Measurements from ENCODE around the gene PHLPP1.

Gene PHLPP1

GRCh38 chr18:62828852-62829251 is 113.5 kb downstream of the PHLPP1 start:
- TF ChIP-seq CTCF (IDR thresholded peaks at IDR 0.05; ENCODE audit: low read depth, low read length) = no peak
- H3K4me3 ChIP-seq (ENCODE audit: low read depth, low read length) = no peak overlapping the region

GRCh38 chr18:62829936-62830335 is 114.6 kb downstream of the PHLPP1 start:
- TF ChIP-seq CTCF (IDR thresholded peaks at IDR 0.05; ENCODE audit: low read depth, low read length) = no peak
- H3K4me3 ChIP-seq (ENCODE audit: low read depth, low read length) = no peak overlapping the region

GRCh38 chr18:62832282-62832681 is 116.9 kb downstream of the PHLPP1 start:
- no peak for TF ChIP-seq CTCF (IDR thresholded peaks at IDR 0.05; ENCODE audit: low read depth, low read length)
- no peak overlapping the region for H3K4me3 ChIP-seq (ENCODE audit: low read depth, low read length)

- no peak for TF ChIP-seq CTCF (IDR thresholded peaks at IDR 0.05; ENCODE audit: low read depth, low read length)
Measured at GRCh38 chr18:62833494-62833893, 118.2 kb downstream of the PHLPP1 start.

GRCh38 chr18:62834715-62835114 is 119.4 kb downstream of the PHLPP1 start:
- H3K4me3 ChIP-seq (ENCODE audit: low read depth, low read length) = no peak overlapping the region
- TF ChIP-seq CTCF (IDR thresholded peaks at IDR 0.05; ENCODE audit: low read depth, low read length) = no peak

More at GRCh38 chr18:62833494-62833893, 118.2 kb downstream of the PHLPP1 start:
- H3K4me3 ChIP-seq (ENCODE audit: low read depth, low read length) = no peak overlapping the region

GRCh38 chr18:62837011-62837410 is 121.7 kb downstream of the PHLPP1 start:
- no peak overlapping the region for H3K4me3 ChIP-seq (ENCODE audit: low read depth, low read length)
- TF ChIP-seq CTCF (IDR thresholded peaks at IDR 0.05; ENCODE audit: low read depth, low read length) = no peak

- TF ChIP-seq CTCF (IDR thresholded peaks at IDR 0.05; ENCODE audit: low read depth, low read length) = no peak
- no peak overlapping the region for H3K4me3 ChIP-seq (ENCODE audit: low read depth, low read length)
Measured at GRCh38 chr18:62838475-62839098, 123.2 kb downstream of the PHLPP1 start.

Measured in WI38 (cell line).